Right lobe of liver (tissue), 6 donors: ENCODE measurements around the gene ENTREP1. TPM values are rescaled to one million over a fixed set of nuclear protein-coding genes. Genes with fewer than 3 reads are reported as not detected.

Experiments used
- ATAC-seq, 4 donors: fragments of 200-7000 bp; cut with Tn5 transposase; one replicate each; pipeline ENCODE4 v1.9.1; 2020; ENCODE audit warnings: mild to moderate bottlenecking in 4 of 4, moderate library complexity in 4 of 4
- DNase-seq, 3 donors: peaks; one replicate each; pipeline ENCODE4 v3.0.0-alpha.2; 2020
- H3K27ac ChIP-seq, 3 donors: fragments of 200-600 bp; one replicate each; pipeline ENCODE4 v1.8.0; 2022
- H3K27me3 ChIP-seq, 2 donors: fragments of 200-600 bp; one replicate each; pipeline ENCODE4 v1.8.0; 2022
- H3K36me3 ChIP-seq, 4 donors: fragments of 200-600 bp; sonication (generic) in 1 of 4; one replicate each; pipeline versions ENCODE4 v1.5.1 to v1.8.0; 2017 to 2022; ENCODE audit warnings: control low read depth in 1 of 4
- H3K4me1 ChIP-seq, 4 donors: fragments of 200-600 bp; sonication (generic) in 1 of 4; one replicate each; pipeline versions ENCODE4 v1.5.1 to v1.8.0; 2017 to 2022; ENCODE audit warnings: control low read depth in 1 of 4
- H3K4me3 ChIP-seq, 3 donors: fragments of 200-600 bp; one replicate each; pipeline ENCODE4 v1.8.0; 2022
- H3K9me3 ChIP-seq, 4 donors: fragments of 200-600 bp; sonication (generic) in 1 of 4; one replicate each; pipeline versions ENCODE4 v1.5.1 to v1.8.0; 2017 to 2022; ENCODE audit warnings: control low read depth in 1 of 4
- POLR2A ChIP-seq: fragments of 450-650 bp; IDR thresholded peaks from one replicate; pipeline ENCODE4 v1.6.1; 2017; ENCODE audit warnings: antibody characterized with exemption, mild to moderate bottlenecking
- WGBS: methylation state at CpG from one replicate; pipeline ENCODE4 v1.1.6; 2018; ENCODE audit warnings: low coverage, low lambda C conversion rate; ENCODE audit not compliant: insufficient coverage; ENCODE audit errors: missing lambda C conversion rate; 5-methylcytosine and 5-hydroxymethylcytosine counted together
- intact Hi-C, 2 donors: fragments of 100-400 bp; cut with DNase I; formaldehyde crosslinking; loops; one replicate each; pipeline versions ENCODE4 v1.11.2 to v1.14.1; 2022
- total RNA-seq, 6 experiments: library from RNA; depleted of rRNA in 2 of 6; stranded (reverse); fragments of >200 nt in 2 of 6; fragmentation: NEBNext Ultra II Directional in 3 of 6; extraction: Animal tissue kit (Norgen Biotek cat#: 25700) in 3 of 6; gene quantifications; one replicate each; pipeline versions ENCODE4 v1.1.0 to v1.2.4, GENCODE V29; 2016 to 2023
- TF ChIP-seq, protein P1 (sequence below), 4 donors: fragments of 200-600 bp in 3 of 4; fragments of 450-650 bp in 1 of 4; IDR thresholded peaks; one replicate each; pipeline versions ENCODE4 v1.5.1 to v1.8.0; 2016 to 2022; ENCODE audit warnings: antibody characterized with exemption in 4 of 4, mild to moderate bottlenecking in 2 of 4
- donor health status: DM: no; HTN: yes; CAD: no.
- donor health status: DM: no; HTN: no; CAD: no.
- donor health status: DM: no; HTN: no; CAD: no.
- donor health status: DM: no; HTN: yes; CAD: no.
- donor health status: DM: no; HTN: yes; CAD: no.

Gene ENTREP1
- total RNA-seq, 6 experiments from 2014 or later: 0.12 to 0.42 (median 0.30) TPM

DNA sequence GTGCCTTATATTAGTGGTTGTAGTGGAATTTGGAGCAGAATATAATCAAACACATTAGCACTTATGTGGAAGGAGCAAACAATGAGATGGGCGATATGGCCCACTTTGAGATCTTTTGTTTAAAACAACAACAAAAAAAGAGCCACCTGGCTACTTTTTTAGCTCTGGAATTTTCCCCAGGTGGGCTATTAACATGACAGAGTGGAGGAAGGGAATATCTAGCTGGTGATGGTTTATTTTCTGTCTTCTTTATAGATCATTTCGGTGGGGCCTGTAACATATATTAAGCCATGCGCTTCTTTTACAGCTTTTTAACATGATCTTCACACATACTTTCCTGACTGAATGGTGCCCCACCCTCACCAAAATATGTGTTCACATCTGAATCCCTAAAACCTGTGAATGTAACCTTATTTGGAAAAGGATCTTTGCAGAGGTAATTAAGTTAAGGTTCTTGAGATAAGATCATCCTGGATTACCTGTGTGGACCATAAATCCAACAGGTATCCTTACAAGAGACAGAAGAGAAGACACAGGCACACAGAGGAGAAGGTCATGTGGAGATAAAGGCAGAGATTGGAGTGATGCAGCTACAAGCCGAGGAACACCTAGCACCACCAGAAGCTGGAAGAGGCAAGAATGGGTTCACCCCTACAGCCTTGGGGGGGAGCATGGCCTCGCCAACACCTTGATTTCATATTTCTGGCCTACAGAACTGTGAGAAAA lies 16.6 kb upstream of the ENTREP1 start:
- TF ChIP-seq, protein P1, sequence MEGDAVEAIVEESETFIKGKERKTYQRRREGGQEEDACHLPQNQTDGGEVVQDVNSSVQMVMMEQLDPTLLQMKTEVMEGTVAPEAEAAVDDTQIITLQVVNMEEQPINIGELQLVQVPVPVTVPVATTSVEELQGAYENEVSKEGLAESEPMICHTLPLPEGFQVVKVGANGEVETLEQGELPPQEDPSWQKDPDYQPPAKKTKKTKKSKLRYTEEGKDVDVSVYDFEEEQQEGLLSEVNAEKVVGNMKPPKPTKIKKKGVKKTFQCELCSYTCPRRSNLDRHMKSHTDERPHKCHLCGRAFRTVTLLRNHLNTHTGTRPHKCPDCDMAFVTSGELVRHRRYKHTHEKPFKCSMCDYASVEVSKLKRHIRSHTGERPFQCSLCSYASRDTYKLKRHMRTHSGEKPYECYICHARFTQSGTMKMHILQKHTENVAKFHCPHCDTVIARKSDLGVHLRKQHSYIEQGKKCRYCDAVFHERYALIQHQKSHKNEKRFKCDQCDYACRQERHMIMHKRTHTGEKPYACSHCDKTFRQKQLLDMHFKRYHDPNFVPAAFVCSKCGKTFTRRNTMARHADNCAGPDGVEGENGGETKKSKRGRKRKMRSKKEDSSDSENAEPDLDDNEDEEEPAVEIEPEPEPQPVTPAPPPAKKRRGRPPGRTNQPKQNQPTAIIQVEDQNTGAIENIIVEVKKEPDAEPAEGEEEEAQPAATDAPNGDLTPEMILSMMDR (IDR thresholded peaks at IDR 0.05): no peak
- TF ChIP-seq POLR2A: no peak
- peaks cover 0 to 4% (median 0%) of the 10 kb centered on the region in 4 donors for H3K9me3 ChIP-seq
- H3K27me3 ChIP-seq: no peaks in the 10 kb centered on the region
- WGBS: 81% methylated on average over 5 of the region's 5 CpGs
- intact Hi-C loops: no loop called here
- H3K27ac ChIP-seq: no peak overlapping the region
- DNase-seq (no peak), ATAC-seq (no peak)
- no peaks in the 10 kb centered on the region for H3K36me3 ChIP-seq
- no peak overlapping the region for H3K4me3 ChIP-seq
- H3K4me1 ChIP-seq: no peaks in the 10 kb centered on the region

DNA sequence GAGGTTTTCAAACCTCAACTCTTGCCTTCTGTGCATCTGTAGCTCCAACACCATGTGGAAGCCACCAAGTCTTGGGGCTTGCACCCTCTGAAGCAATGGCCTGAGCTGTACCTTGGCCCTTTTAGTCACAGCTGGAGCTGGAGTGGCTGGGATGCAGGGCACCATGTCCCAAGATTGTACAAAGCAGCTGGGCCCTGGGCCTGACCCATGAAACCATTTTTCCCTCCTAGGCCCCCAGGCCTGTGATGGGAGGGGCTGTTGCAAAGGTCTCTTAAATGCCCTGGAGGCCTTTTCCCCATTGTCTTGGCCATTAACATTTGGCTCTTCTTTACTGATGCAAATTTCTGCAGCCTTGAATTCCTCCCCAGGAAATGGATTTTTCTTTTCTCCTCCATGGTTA lies 11.8 kb upstream of the ENTREP1 start:
- H3K27ac ChIP-seq: no peak overlapping the region
- TF ChIP-seq, protein P1 (IDR thresholded peaks at IDR 0.05): no peak
- no peak for TF ChIP-seq POLR2A
- H3K4me1 ChIP-seq: no peaks in the 10 kb centered on the region
- intact Hi-C loops: no loop called here
- H3K4me3 ChIP-seq: no peak overlapping the region
- H3K27me3 ChIP-seq: no peaks in the 10 kb centered on the region
- H3K36me3 ChIP-seq: no peaks in the 10 kb centered on the region
- ATAC-seq (no peak), DNase-seq (no peak)
- H3K9me3 ChIP-seq: peaks cover 0 to 6% (median 0%) of the 10 kb centered on the region in 4 donors

DNA sequence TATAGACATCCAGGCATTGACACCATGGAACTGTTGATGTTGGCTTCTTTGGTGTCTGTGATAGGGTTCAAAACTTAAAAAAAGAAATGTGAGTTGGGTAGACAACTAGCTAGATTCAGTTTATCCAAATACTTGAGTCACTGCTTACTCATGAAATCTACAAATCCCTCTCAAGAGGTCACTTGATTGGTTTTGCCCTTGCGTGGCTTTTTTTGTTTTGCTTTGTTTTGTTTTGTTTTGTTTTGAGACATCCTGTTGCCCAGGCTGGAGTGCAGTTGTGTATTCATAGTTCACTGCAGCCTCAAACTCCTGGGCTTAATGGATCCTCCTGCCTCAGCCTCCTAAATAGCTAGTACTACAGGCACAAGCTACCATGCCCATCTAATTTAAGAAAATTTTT lies 10.5 kb upstream of the ENTREP1 start:
- Histone ChIP-seq H3K36me3 (no peaks in the 10 kb centered on the region), H3K4me1 (no peaks in the 10 kb centered on the region), H3K27ac (no peak overlapping the region), H3K9me3 (peaks cover 0 to 6% (median 0%) of the 10 kb centered on the region in 4 donors), H3K27me3 (no peaks in the 10 kb centered on the region), H3K4me3 (no peak overlapping the region)
- no peak for DNase-seq
- ATAC-seq: no peak
- intact Hi-C loops: no loop called here
- WGBS: 92% methylated on average over 1 of the region's 1 CpG
- no peak for TF ChIP-seq POLR2A
- TF ChIP-seq, protein P1 (IDR thresholded peaks at IDR 0.05): no peak

DNA sequence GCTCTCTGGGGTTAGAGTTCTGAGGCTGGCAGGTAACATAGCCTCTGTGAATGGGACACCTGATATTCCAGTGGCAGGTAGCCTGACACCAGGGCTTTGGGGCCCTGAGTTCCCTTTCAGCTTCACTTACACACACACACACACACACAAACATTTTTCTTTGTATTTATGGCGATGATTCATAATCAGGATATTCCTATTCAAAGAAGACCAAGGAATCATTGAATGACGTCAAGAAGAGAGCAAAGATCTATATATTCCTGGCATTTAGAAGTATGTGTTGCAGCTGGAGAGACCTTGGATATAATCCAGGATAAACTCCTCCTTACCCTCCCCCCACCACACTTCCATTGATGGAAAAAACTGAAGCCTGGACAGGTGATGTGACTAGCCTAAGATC lies 7.9 kb upstream of the ENTREP1 start:
- intact Hi-C loops: no loop called here
- ATAC-seq: no peak
- Histone ChIP-seq H3K27me3 (no peaks in the 10 kb centered on the region), H3K36me3 (no peaks in the 10 kb centered on the region), H3K27ac (no peak overlapping the region), H3K4me1 (no peaks in the 10 kb centered on the region), H3K9me3 (peaks cover 0 to 6% (median 0%) of the 10 kb centered on the region in 4 donors), H3K4me3 (no peak overlapping the region)
- no peak for DNase-seq
- TF ChIP-seq POLR2A: no peak
- TF ChIP-seq, protein P1 (IDR thresholded peaks at IDR 0.05): no peak
- WGBS: 55% methylated on average over 2 of the region's 2 CpGs

DNA sequence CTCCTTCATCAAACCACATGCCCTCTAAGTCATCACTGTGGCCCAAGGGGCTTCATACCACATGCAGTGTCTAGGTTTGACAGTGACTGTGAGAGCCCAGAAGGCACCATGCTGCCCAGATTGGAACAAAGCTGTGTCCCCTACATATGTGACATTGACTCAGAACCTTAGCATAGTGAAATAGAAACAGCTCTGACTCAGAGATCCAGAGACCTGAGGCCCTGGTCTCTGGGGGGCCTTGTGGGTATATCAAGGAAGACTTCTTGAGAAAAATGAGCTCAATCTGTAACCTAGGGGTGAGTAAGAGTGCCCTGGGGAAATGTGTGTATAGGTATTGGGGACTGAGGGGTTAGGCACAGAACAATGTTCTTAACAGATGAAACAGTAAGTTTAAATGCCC lies 7.1 kb upstream of the ENTREP1 start:
- Histone ChIP-seq H3K36me3 (no peaks in the 10 kb centered on the region), H3K4me1 (no peaks in the 10 kb centered on the region), H3K27me3 (no peaks in the 10 kb centered on the region), H3K9me3 (peaks cover 0 to 6% (median 0%) of the 10 kb centered on the region in 4 donors), H3K4me3 (no peak overlapping the region), H3K27ac (no peak overlapping the region)
- no peak for TF ChIP-seq POLR2A
- TF ChIP-seq, protein P1 (IDR thresholded peaks at IDR 0.05): no peak
- DNase-seq (no peak), ATAC-seq (no peak)
- intact Hi-C loops: no loop called here
